HG03139 (cell line): Measurements from ENCODE around the gene AGAP1.

Source experiments
- ATAC-seq: cut with Tn5 transposase; IDR thresholded peaks from one replicate; pipeline ENCODE4 v1.9.1; 2021; ENCODE audit not compliant: unreplicated experiment

Gene AGAP1

GRCh38 chr2:235970204-235971040, 476.6 kb downstream of the AGAP1 start:
- no peak for ATAC-seq

- no peak for ATAC-seq
Observed at GRCh38 chr2:235976516-235976915, 482.7 kb downstream of the AGAP1 start.

GRCh38 chr2:235976956-235977355, 483.1 kb downstream of the AGAP1 start:
- no peak for ATAC-seq

GRCh38 chr2:235977445-235977844, 483.6 kb downstream of the AGAP1 start:
- ATAC-seq, result no peak

- ATAC-seq, result no peak
Observed at GRCh38 chr2:235978022-235978421, 484.2 kb downstream of the AGAP1 start.

GRCh38 chr2:235979037-235979436, 485.2 kb downstream of the AGAP1 start:
- no peak for ATAC-seq

GRCh38 chr2:235979753-235980435, 486.1 kb downstream of the AGAP1 start:
- ATAC-seq, result no peak

- ATAC-seq, result no peak
Observed at GRCh38 chr2:235981631-235982030, 487.8 kb downstream of the AGAP1 start.

GRCh38 chr2:235983016-235983415, 489.2 kb downstream of the AGAP1 start:
- ATAC-seq, result no peak

- no peak for ATAC-seq
Observed at GRCh38 chr2:235984552-235984951, 490.7 kb downstream of the AGAP1 start.

GRCh38 chr2:235986361-235986760, 492.5 kb downstream of the AGAP1 start:
- ATAC-seq, result no peak

GRCh38 chr2:235988271-235989015, 494.6 kb downstream of the AGAP1 start:
- ATAC-seq, result no peak

- no peak for ATAC-seq
Observed at GRCh38 chr2:235989591-235989990, 495.7 kb downstream of the AGAP1 start.

GRCh38 chr2:235990344-235990743, 496.5 kb downstream of the AGAP1 start:
- ATAC-seq, result no peak

- ATAC-seq, result no peak
Observed at GRCh38 chr2:235992024-235992423, 498.2 kb downstream of the AGAP1 start.

GRCh38 chr2:235996419-235996818, 502.6 kb downstream of the AGAP1 start:
- ATAC-seq, result no peak

GRCh38 chr2:235999011-235999410, 505.2 kb downstream of the AGAP1 start:
- ATAC-seq, result no peak

GRCh38 chr2:236001166-236001828, 507.5 kb downstream of the AGAP1 start:
- ATAC-seq, result no peak

- ATAC-seq, result no peak
Observed at GRCh38 chr2:236001854-236002253, 508.0 kb downstream of the AGAP1 start.

- ATAC-seq, result no peak
Observed at GRCh38 chr2:236008006-236008405, 514.2 kb downstream of the AGAP1 start.

- no peak for ATAC-seq
Observed at GRCh38 chr2:236008857-236009256, 515.0 kb downstream of the AGAP1 start.
